Transverse colon (tissue), 3 donors: ENCODE results near the gene MRS2.

ENCODE experiments used
- CTCF ChIP-seq, 5 experiments: fragments of 200-600 bp in 3 of 5; fragments of 450-650 bp in 2 of 5; sonication (generic) in 3 of 5; IDR thresholded peaks; 1 replicate in 2 of 5; 2 replicates in 3 of 5; pipeline ENCODE4 v1.5.1; 2016 to 2017; ENCODE audit warnings: antibody characterized with exemption in 5 of 5, inconsistent platforms in 3 of 5, mild to moderate bottlenecking in 2 of 5, moderate library complexity in 1 of 5
- EP300 ChIP-seq: sonication (generic); formaldehyde crosslinking; IDR thresholded peaks from one replicate; pipeline ENCODE4 v1.6.1; 2017; ENCODE audit warnings: antibody characterized with exemption, low read depth
- POLR2A ChIP-seq: fragments of 450-650 bp; IDR thresholded peaks from one replicate; pipeline ENCODE4 v1.6.1; 2016; ENCODE audit warnings: antibody characterized with exemption, mild to moderate bottlenecking, moderate library complexity

- TF ChIP-seq CTCF (IDR thresholded peaks at IDR 0.05) (no peak), POLR2A (no peak), EP300 (no peak)
Measured at GRCh38 chr6:24385536-24386269, 17.0 kb upstream of the MRS2 start.
